Pancreas (tissue), 10 donors: ENCODE data around the gene RAB4A. TPM values are rescaled to one million over a fixed set of nuclear protein-coding genes. Genes with fewer than 3 reads are reported as not detected.

ENCODE experiments used
- ATAC-seq, 4 donors: fragments of 200-7000 bp; cut with Tn5 transposase; one replicate each; pipeline versions ENCODE4 v1.8.0 to v1.9.1; 2020; ENCODE audit warnings: mild to moderate bottlenecking in 4 of 4, moderate library complexity in 4 of 4
- DNase-seq, 6 donors: peaks; one replicate each; pipeline ENCODE4 v3.0.0-alpha.2; 2020
- FAIRE-seq: peaks from 2 replicates; lab custom pipeline; 2012; peaks lifted over from hg19 to GRCh38; lab: Jason Lieb, UNC
- H3K27ac ChIP-seq, 4 donors: fragments of 200-600 bp; sonication (generic); 1 replicate in 3 of 4; 2 replicates in 1 of 4; pipeline versions ENCODE4 v1.5.0 to v1.8.0; 2020
- H3K27me3 ChIP-seq, 4 donors: fragments of 200-600 bp; one replicate each; pipeline ENCODE4 v1.8.0; 2021
- H3K36me3 ChIP-seq, 3 donors: fragments of 200-600 bp; sonication (generic) in 1 of 3; one replicate each; pipeline versions ENCODE4 v1.5.0 to v1.8.0; 2020 to 2021
- H3K4me1 ChIP-seq, 3 donors: fragments of 200-600 bp; one replicate each; pipeline ENCODE4 v1.8.0; 2021
- H3K4me3 ChIP-seq, 4 donors: fragments of 200-600 bp; sonication (generic) in 2 of 4; one replicate each; pipeline versions ENCODE4 v1.5.0 to v1.8.0; 2020 to 2021
- H3K9me3 ChIP-seq, 4 donors: fragments of 200-600 bp; one replicate each; pipeline ENCODE4 v1.8.0; 2021
- CTCF ChIP-seq, 4 donors: fragments of 200-600 bp; sonication (generic) in 3 of 4; IDR thresholded peaks; one replicate each; pipeline versions ENCODE4 v1.5.0 to v1.8.0; 2021; ENCODE audit warnings: antibody characterized with exemption in 4 of 4
- WGBS, 2 donors: extraction: QIAGEN DNeasy Blood & Tissue Kit; methylation state at CpG; one replicate each; pipeline ENCODE4 v1.1.7; 2013; 5-methylcytosine and 5-hydroxymethylcytosine counted together
- intact Hi-C, 3 donors: fragments of 100-400 bp; cut with DNase I; formaldehyde crosslinking; loops; one replicate each; pipeline versions ENCODE4 v1.11.1 to v1.14.2; 2022
- polyA plus RNA-seq, 2 donors: library from polyadenylated mRNA; stranded (reverse); fragments of 200-250 nt; gene quantifications; one replicate each; pipeline ENCODE4 v1.2.3, GENCODE V29; 2013
- total RNA-seq, 6 donors: library from RNA; stranded (reverse); fragmentation: NEBNext Ultra II Directional in 4 of 6; extraction: Animal tissue kit (Norgen Biotek cat#: 25700) in 4 of 6; gene quantifications; one replicate each; pipeline versions ENCODE4 v1.2.1 to v1.2.4, GENCODE V29; 2021 to 2023
- donor health status: healthy with polysubstance abuse.
- donor health status: DM: no; HTN: no; CAD: no; lungs with moderate emphysema.
- donor health status: DM: no; HTN: no; CAD: no.
- donor health status: control.
- donor health status: control.
- donor health status: Bipolar disorder and iron deficiency.
- donor health status: DM: yes; HTN: yes; CAD: no.
- donor health status: DM: no; HTN: no; CAD: no.
- donor health status: DM: no; HTN: no; CAD: no.
- donor health status: DM: yes; HTN: yes; CAD: no.

Gene RAB4A
- total and polyA plus RNA-seq, 8 donors: 14.5 to 67.4 (median 53.7) TPM

GRCh38 chr1:229240532-229240931 lies 30.4 kb upstream of the RAB4A start:
- 81 to 91% methylated on average over 3 of the region's 3 CpGs for WGBS, 2 donors

GRCh38 chr1:229241390-229241789 lies 29.5 kb upstream of the RAB4A start:
- H3K36me3 ChIP-seq: no peaks in the 10 kb centered on the region
- H3K27me3 ChIP-seq: no peaks in the 10 kb centered on the region
- intact Hi-C loops: no loop called here
- DNase-seq (no peak), ATAC-seq (no peak), FAIRE-seq (no peak)
- no peak overlapping the region for H3K4me3 ChIP-seq
- WGBS, 2 donors: 94 to 98% methylated on average over 4 of the region's 4 CpGs
- no peak overlapping the region for H3K27ac ChIP-seq
- no peak for TF ChIP-seq CTCF (IDR thresholded peaks at IDR 0.05)
- H3K4me1 ChIP-seq: peaks cover 0 to 3% (median 0%) of the 10 kb centered on the region in 3 donors
- no peaks in the 10 kb centered on the region for H3K9me3 ChIP-seq

More at GRCh38 chr1:229240532-229240931, 30.4 kb upstream of the RAB4A start:
- Histone ChIP-seq H3K9me3 (no peaks in the 10 kb centered on the region), H3K4me3 (no peak overlapping the region), H3K36me3 (no peaks in the 10 kb centered on the region), H3K27me3 (no peaks in the 10 kb centered on the region), H3K4me1 (peaks cover 0 to 3% (median 0%) of the 10 kb centered on the region in 3 donors), H3K27ac (no peak overlapping the region)
- FAIRE-seq (no peak), DNase-seq (no peak), ATAC-seq (no peak)
- intact Hi-C loops: no loop called here
- no peak for TF ChIP-seq CTCF (IDR thresholded peaks at IDR 0.05)

- WGBS, 2 donors: 88 to 90% methylated on average over 4 of the region's 4 CpGs
Observed at GRCh38 chr1:229243638-229244037, 27.3 kb upstream of the RAB4A start.

GRCh38 chr1:229244091-229244490 lies 26.8 kb upstream of the RAB4A start:
- no peak overlapping the region for H3K27ac ChIP-seq
- ATAC-seq (no peak), DNase-seq (no peak), FAIRE-seq (no peak)
- no peaks in the 10 kb centered on the region for H3K36me3 ChIP-seq
- no peaks in the 10 kb centered on the region for H3K9me3 ChIP-seq
- H3K4me1 ChIP-seq: peaks cover 0 to 4% (median 0%) of the 10 kb centered on the region in 3 donors
- WGBS, 2 donors: 88 to 95% methylated on average over 3 of the region's 3 CpGs
- TF ChIP-seq CTCF (IDR thresholded peaks at IDR 0.05): no peak
- intact Hi-C loops: no loop called here
- no peaks in the 10 kb centered on the region for H3K27me3 ChIP-seq
- H3K4me3 ChIP-seq: no peak overlapping the region

More at GRCh38 chr1:229243638-229244037, 27.3 kb upstream of the RAB4A start:
- ATAC-seq (no peak), DNase-seq (no peak), FAIRE-seq (no peak)
- H3K4me3 ChIP-seq: no peak overlapping the region
- no peaks in the 10 kb centered on the region for H3K27me3 ChIP-seq
- intact Hi-C loops: no loop called here
- no peaks in the 10 kb centered on the region for H3K36me3 ChIP-seq
- no peak overlapping the region for H3K27ac ChIP-seq
- no peak for TF ChIP-seq CTCF (IDR thresholded peaks at IDR 0.05)
- H3K4me1 ChIP-seq: peaks cover 0 to under 1% (median 0%) of the 10 kb centered on the region in 3 donors
- no peaks in the 10 kb centered on the region for H3K9me3 ChIP-seq

GRCh38 chr1:229247871-229248270 lies 23.0 kb upstream of the RAB4A start:
- no peak overlapping the region for H3K4me3 ChIP-seq
- FAIRE-seq: no peak
- DNase-seq: no peak
- H3K4me1 ChIP-seq: peaks cover 0 to 4% (median 0%) of the 10 kb centered on the region in 3 donors
- intact Hi-C loops: no loop called here
- H3K36me3 ChIP-seq: no peaks in the 10 kb centered on the region
- H3K27me3 ChIP-seq: no peaks in the 10 kb centered on the region
- H3K27ac ChIP-seq: no peak overlapping the region
- ATAC-seq: no peak
- WGBS, 2 donors: 86 to 95% methylated on average over 2 of the region's 2 CpGs
- H3K9me3 ChIP-seq: no peaks in the 10 kb centered on the region
- TF ChIP-seq CTCF (IDR thresholded peaks at IDR 0.05): no peak
